HepG2 (cell line): Measurements from ENCODE around the gene SULT4A1. TPM values are rescaled to one million over a fixed set of nuclear protein-coding genes. Genes with fewer than 3 reads are reported as not detected.
"Not testable (repeated sequence)": the region's sequence is repeated elsewhere in the genome, so short reads cannot be mapped to it uniquely, and the experiment has no call there.

Experiments used
- ATAC-seq: fragments of 200-7000 bp; cut with Tn5 transposase; 3 replicates; pipeline ENCODE4 v1.9.1; 2020; ENCODE audit warnings: mild to moderate bottlenecking, moderate library complexity
- BruUV-seq: library from RNA; stranded (reverse); fragments of 400-500 nt; replicated peaks from 2 replicates; lab custom pipeline; 2021; lab: Mats Ljungman, UMichigan
- CTCF ChIA-PET: fragments of 300-600 bp; formaldehyde crosslinking; extraction: SDS; loops from one replicate; lab custom pipeline; 2021; ENCODE audit warnings: low total read pairs, inconsistent platforms, low intra/inter-chr PET ratio; lab: Yijun Ruan, JAX
- POLR2A ChIA-PET: fragments of 350-600 bp; sonication (Branson Sonifier 250); formaldehyde crosslinking; loops from one replicate; lab custom pipeline; 2020; ENCODE audit warnings: antibody characterized with exemption, inconsistent platforms; lab: Yijun Ruan, JAX
- DNase-seq: peaks from one replicate; pipeline ENCODE4 v3.0.0-alpha.2; 2015; ENCODE audit warnings: low spot score
- FAIRE-seq: peaks from 3 replicates; lab custom pipeline; 2011; peaks lifted over from hg19 to GRCh38; lab: Jason Lieb, UNC
- H2AFZ ChIP-seq: one replicate; pipeline ENCODE4 v1.6.1; 2011; ENCODE audit warnings: low read length, inconsistent platforms
- H3K27ac ChIP-seq: fragments of 300-600 bp; 3 replicates; pipeline ENCODE4 v1.8.0; 2011; ENCODE audit warnings: mixed run types, mild to moderate bottlenecking, mixed read lengths, low read length, inconsistent platforms; ENCODE audit not compliant: insufficient read depth; ENCODE audit errors: extremely low read length
- H3K27me3 ChIP-seq, 2 experiments: fragments of 200-600 bp in 1 of 2; 2 replicates in 1 of 2; 3 replicates in 1 of 2; pipeline versions ENCODE4 v1.6.0 to v1.8.0; 2011; ENCODE audit warnings: low read length in 2 of 2, mild to moderate bottlenecking in 2 of 2, moderate library complexity in 2 of 2, inconsistent platforms in 1 of 2; ENCODE audit not compliant: insufficient read depth in 2 of 2, control insufficient read depth in 1 of 2
- H3K36me3 ChIP-seq, 2 experiments: fragments of 200-600 bp in 1 of 2; replicated peaks in 1 of 2; 2 replicates in 1 of 2; 3 replicates in 1 of 2; pipeline versions ENCODE4 v1.5.1 to v1.8.0; 2011; ENCODE audit warnings: low read length in 2 of 2, inconsistent platforms in 1 of 2; ENCODE audit not compliant: insufficient read depth in 2 of 2, control insufficient read depth in 1 of 2
- H3K4me1 ChIP-seq: 2 replicates; pipeline ENCODE4 v1.5.1; 2012; ENCODE audit warnings: low read length, inconsistent platforms; ENCODE audit not compliant: insufficient read depth
- H3K4me2 ChIP-seq: 2 replicates; pipeline ENCODE4 v1.6.0; 2011; ENCODE audit warnings: low read depth, low read length, inconsistent platforms
- H3K4me3 ChIP-seq, 3 experiments: fragments of 200-600 bp in 1 of 3; sonication (generic), shearing (Covaris generic) in 1 of 3; replicated peaks in 1 of 3; 2 replicates each; pipeline ENCODE4 v1.5.1; 2011 to 2016; ENCODE audit warnings: low read length in 3 of 3, inconsistent platforms in 2 of 3, low read depth in 2 of 3, mild to moderate bottlenecking in 2 of 3, control low read depth in 1 of 3, mixed read lengths in 1 of 3; ENCODE audit not compliant: insufficient read depth in 1 of 3
- H3K79me2 ChIP-seq: one replicate; pipeline ENCODE4 v1.6.1; 2011; ENCODE audit warnings: low read length, inconsistent platforms; ENCODE audit not compliant: insufficient read depth
- H3K9ac ChIP-seq: 2 replicates; pipeline ENCODE4 v1.6.0; 2011; ENCODE audit warnings: mild to moderate bottlenecking, low read depth, low read length, inconsistent platforms; ENCODE audit not compliant: insufficient read depth
- H3K9me3 ChIP-seq: 2 replicates; pipeline ENCODE4 v1.5.1; 2012; ENCODE audit warnings: mild to moderate bottlenecking, low read length
- H4K20me1 ChIP-seq: 2 replicates; pipeline ENCODE4 v1.6.0; 2011; ENCODE audit warnings: inconsistent platforms, mild to moderate bottlenecking, low read length, moderate library complexity; ENCODE audit not compliant: insufficient read depth
- ZNF207 ChIP-seq: fragments of 450-650 bp; IDR thresholded peaks from 2 replicates; pipeline ENCODE4 v1.6.1; 2016; ENCODE audit warnings: antibody characterized with exemption, borderline replicate concordance
- ZNF296 ChIP-seq: sonication (generic); formaldehyde crosslinking; conservative IDR thresholded peaks from 2 replicates; pipeline ENCODE4 v1.5.0; 2020; ENCODE audit warnings: mild to moderate bottlenecking, missing genetic modification reagents
- ZNF547 ChIP-seq: sonication (generic); formaldehyde crosslinking; IDR thresholded peaks from 2 replicates; pipeline ENCODE4 v1.5.1; 2020; ENCODE audit warnings: mild to moderate bottlenecking, missing genetic modification reagents
- WGBS: methylation state at CpG from one replicate; pipeline ENCODE4 v1.1.6; 2017; ENCODE audit warnings: low lambda C conversion rate; 5-methylcytosine and 5-hydroxymethylcytosine counted together
- in situ Hi-C: cut with HindIII; loops from 2 replicates; pipeline ENCODE4 v1.10.0; 2017; ENCODE audit warnings: low pct_unique_long_range_greater_than_20kb; ENCODE audit not compliant: extremely low pct_ligation_motif_present
- intact Hi-C: fragments of 100-400 bp; cut with micrococcal nuclease; formaldehyde crosslinking; loops from one replicate; pipeline ENCODE4 v1.10.0; 2022; ENCODE audit not compliant: unreplicated experiment
- polyA plus RNA-seq, 8 experiments: library from polyadenylated mRNA; depleted of rRNA in 3 of 8; stranded (reverse) in 7 of 8; unstranded in 1 of 8; fragments of >200 nt; fragmentation: Illumina TruSeq in 4 of 8; extraction: Trizol in 4 of 8; gene quantifications; 2 replicates each; pipeline versions ENCODE4 v1.2.1 to v1.2.3, GENCODE V29; 2011 to 2016; ENCODE audit warnings: low read depth in 4 of 8, missing spikeins in 1 of 8, mixed read lengths in 1 of 8; ENCODE audit not compliant: insufficient read depth in 1 of 8
- total RNA-seq, 5 experiments: library from RNA; depleted of rRNA; stranded (reverse); fragments of >200 nt; fragmentation: Illumina TruSeq; extraction: Trizol; gene quantifications; 2 replicates each; pipeline ENCODE4 v1.2.3, GENCODE V29; 2016; ENCODE audit warnings: low read depth in 1 of 5
- TF ChIP-seq, protein P1 (sequence below): sonication (generic); formaldehyde crosslinking; IDR thresholded peaks from 2 replicates; pipeline ENCODE4 v1.4.0; 2020; ENCODE audit warnings: mild to moderate bottlenecking, missing genetic modification reagents
- TF ChIP-seq, protein P2 (sequence below): sonication (generic); formaldehyde crosslinking; IDR thresholded peaks from 2 replicates; pipeline ENCODE4 v1.4.0; 2020; ENCODE audit warnings: missing genetic modification reagents

Gene SULT4A1
- total and polyA plus RNA-seq, 2 of the 13 experiments (the other 11 are each of a cell fraction or from before 2014, with no cell fraction given) = not detected

DNA sequence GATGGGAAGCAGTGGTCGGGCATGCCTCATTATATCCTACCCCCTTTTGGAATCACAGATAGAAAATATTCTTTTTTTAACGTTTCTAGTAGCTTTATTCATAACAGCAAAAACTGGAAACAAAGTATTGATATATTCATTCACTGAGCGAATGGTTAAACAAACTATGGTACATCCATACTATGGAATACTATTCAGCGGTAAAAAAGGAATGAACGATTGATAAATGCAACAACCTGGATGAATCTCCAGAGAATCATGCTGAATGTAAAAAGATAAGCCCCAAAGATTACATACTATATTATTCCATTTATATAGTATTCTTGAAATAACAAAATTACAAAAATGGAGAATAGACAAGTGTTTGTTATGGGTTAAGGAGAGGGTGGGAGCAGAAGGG lies 7.5 kb upstream of the SULT4A1 start (continued):
- no peak for TF ChIP-seq ZNF207
- TF ChIP-seq, protein P1, sequence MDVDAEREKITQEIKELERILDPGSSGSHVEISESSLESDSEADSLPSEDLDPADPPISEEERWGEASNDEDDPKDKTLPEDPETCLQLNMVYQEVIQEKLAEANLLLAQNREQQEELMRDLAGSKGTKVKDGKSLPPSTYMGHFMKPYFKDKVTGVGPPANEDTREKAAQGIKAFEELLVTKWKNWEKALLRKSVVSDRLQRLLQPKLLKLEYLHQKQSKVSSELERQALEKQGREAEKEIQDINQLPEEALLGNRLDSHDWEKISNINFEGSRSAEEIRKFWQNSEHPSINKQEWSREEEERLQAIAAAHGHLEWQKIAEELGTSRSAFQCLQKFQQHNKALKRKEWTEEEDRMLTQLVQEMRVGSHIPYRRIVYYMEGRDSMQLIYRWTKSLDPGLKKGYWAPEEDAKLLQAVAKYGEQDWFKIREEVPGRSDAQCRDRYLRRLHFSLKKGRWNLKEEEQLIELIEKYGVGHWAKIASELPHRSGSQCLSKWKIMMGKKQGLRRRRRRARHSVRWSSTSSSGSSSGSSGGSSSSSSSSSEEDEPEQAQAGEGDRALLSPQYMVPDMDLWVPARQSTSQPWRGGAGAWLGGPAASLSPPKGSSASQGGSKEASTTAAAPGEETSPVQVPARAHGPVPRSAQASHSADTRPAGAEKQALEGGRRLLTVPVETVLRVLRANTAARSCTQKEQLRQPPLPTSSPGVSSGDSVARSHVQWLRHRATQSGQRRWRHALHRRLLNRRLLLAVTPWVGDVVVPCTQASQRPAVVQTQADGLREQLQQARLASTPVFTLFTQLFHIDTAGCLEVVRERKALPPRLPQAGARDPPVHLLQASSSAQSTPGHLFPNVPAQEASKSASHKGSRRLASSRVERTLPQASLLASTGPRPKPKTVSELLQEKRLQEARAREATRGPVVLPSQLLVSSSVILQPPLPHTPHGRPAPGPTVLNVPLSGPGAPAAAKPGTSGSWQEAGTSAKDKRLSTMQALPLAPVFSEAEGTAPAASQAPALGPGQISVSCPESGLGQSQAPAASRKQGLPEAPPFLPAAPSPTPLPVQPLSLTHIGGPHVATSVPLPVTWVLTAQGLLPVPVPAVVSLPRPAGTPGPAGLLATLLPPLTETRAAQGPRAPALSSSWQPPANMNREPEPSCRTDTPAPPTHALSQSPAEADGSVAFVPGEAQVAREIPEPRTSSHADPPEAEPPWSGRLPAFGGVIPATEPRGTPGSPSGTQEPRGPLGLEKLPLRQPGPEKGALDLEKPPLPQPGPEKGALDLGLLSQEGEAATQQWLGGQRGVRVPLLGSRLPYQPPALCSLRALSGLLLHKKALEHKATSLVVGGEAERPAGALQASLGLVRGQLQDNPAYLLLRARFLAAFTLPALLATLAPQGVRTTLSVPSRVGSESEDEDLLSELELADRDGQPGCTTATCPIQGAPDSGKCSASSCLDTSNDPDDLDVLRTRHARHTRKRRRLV (CRISPR knock-in tag) = no peak
- TF ChIP-seq, protein P2, sequence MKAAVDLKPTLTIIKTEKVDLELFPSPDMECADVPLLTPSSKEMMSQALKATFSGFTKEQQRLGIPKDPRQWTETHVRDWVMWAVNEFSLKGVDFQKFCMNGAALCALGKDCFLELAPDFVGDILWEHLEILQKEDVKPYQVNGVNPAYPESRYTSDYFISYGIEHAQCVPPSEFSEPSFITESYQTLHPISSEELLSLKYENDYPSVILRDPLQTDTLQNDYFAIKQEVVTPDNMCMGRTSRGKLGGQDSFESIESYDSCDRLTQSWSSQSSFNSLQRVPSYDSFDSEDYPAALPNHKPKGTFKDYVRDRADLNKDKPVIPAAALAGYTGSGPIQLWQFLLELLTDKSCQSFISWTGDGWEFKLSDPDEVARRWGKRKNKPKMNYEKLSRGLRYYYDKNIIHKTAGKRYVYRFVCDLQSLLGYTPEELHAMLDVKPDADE = no peak
- TF ChIP-seq ZNF296 (CRISPR knock-in tag) = no peak
- no peak for TF ChIP-seq ZNF547 (CRISPR knock-in tag)

DNA sequence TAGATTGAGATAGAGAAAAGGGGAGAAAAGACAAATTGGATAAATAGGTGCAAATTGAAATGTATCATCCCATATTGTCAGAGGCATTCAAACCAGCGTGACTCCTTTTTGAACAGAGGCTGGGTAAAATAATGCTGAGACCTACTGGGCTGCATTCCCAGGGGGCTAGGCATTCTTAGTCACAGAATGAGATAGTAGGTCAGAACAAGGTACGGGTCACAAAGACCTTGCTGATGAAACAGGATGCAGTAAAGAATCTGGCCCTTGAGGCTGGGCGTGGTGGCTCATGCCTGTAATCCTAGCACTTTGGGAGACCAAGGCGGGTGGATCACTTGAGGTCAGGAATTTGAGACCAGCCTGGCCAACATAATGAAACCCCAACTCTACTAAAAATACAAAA lies 6.7 kb upstream of the SULT4A1 start:
- H3K9ac ChIP-seq, H2AFZ ChIP-seq, CTCF ChIA-PET, H3K27me3 ChIP-seq, DNase-seq, H3K4me2 ChIP-seq, H3K4me3 ChIP-seq, H3K27ac ChIP-seq, POLR2A ChIA-PET, H3K79me2 ChIP-seq, BruUV-seq, H3K36me3 ChIP-seq, FAIRE-seq, ATAC-seq, H3K4me1 ChIP-seq, intact Hi-C loops, in situ Hi-C loops, H3K9me3 ChIP-seq, H4K20me1 ChIP-seq: not testable (repeated sequence)
- WGBS = 18% methylated on average over 4 of the region's 4 CpGs
